DLD1 (cell line): ENCODE measurements around the gene OR4B1.

Source experiments
- in situ Hi-C: cut with HindIII; loops from 2 replicates; pipeline ENCODE4 v1.10.0; 2017; ENCODE audit warnings: low sequenced_read_pairs

OR4B1 gene

DNA sequence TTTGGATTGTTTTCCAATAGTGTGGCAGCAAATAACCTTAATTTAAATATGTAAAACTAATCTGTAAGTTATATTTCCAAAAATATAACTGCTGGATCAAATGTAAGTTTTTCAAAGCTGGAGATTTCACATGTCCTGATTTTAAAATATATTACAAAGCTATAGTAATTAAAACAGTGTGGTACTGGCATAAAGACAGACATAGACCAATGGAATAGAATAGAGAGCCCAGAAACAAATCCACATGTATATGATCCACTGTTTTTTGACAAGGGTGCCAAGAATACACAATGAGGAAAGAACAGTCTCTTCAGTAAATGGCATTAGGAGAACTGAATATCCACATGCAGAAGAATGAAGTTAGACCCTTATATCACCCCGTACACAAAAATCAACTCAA is 32.3 kb downstream of the OR4B1 start:
- in situ Hi-C loops, result no loop called here

- in situ Hi-C loops, result no loop called here
These were observed 45.0 kb downstream of the OR4B1 start for GRCh38 chr11:48261600-48261999.

DNA sequence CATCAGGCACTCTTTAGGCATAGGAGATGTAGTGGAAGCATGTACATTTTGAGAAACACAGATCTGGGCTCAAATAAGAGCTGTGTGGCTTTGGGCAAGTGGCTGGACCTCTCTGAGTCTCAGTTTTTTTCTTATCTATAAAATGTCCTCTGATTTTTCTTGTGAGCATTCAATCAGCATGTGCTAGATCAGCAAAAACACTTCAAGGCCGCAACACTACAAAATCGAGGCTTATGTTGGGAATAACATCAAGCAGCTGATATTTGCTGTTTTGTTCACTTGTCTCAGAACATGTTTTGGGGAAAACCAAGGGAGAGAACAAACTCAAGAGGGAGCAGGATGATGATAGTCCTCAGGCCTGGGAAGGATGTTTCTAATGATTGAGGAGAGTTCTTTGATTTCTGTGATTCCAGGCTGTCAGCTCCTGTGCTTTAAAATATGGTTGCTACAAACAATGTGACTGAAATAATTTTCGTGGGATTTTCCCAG is 46.9 kb downstream of the OR4B1 start, which contains the start of gene OR4X1:
Gene OR4X1, plus strand, starts transcription at position 439 of the 489 bp plus-strand sequence. Its CDS starts 0 bp downstream, at position 439.
- in situ Hi-C loops, result no loop called here
